GM18498 (cell line): ENCODE results near the gene TRHDE.
A peak's percentile ranks its signal among the peaks of the same experiment; 100 is the strongest.

ENCODE experiments used
- ATAC-seq: cut with Tn5 transposase; IDR thresholded peaks from one replicate; pipeline ENCODE4 v1.9.1; 2021; ENCODE audit warnings: mild to moderate bottlenecking, moderate library complexity; ENCODE audit not compliant: unreplicated experiment

TRHDE gene

GRCh38 chr12:72313806-72314205 lies 41.6 kb downstream of the TRHDE start:
- ATAC-seq, result no peak

- no peak for ATAC-seq
Measured at GRCh38 chr12:72315858-72316257, 43.7 kb downstream of the TRHDE start.

- no peak for ATAC-seq
Measured at GRCh38 chr12:72318341-72318740, 46.2 kb downstream of the TRHDE start.

GRCh38 chr12:72323881-72324280 lies 51.7 kb downstream of the TRHDE start:
- ATAC-seq, result no peak

GRCh38 chr12:72330301-72330700 lies 58.1 kb downstream of the TRHDE start:
- ATAC-seq, result no peak

- no peak for ATAC-seq
Measured at GRCh38 chr12:72330784-72331183, 58.6 kb downstream of the TRHDE start.

GRCh38 chr12:72337382-72337781 lies 65.2 kb downstream of the TRHDE start:
- no peak for ATAC-seq

- no peak for ATAC-seq
Measured at GRCh38 chr12:72337946-72338345, 65.8 kb downstream of the TRHDE start.

GRCh38 chr12:72338437-72338836 lies 66.3 kb downstream of the TRHDE start:
- ATAC-seq, result no peak

- peak; percentile 94 for ATAC-seq
Measured at GRCh38 chr12:72346363-72346944, 74.3 kb downstream of the TRHDE start.

- ATAC-seq, result no peak
Measured at GRCh38 chr12:72349491-72349890, 77.3 kb downstream of the TRHDE start.

GRCh38 chr12:72359416-72359815 lies 87.2 kb downstream of the TRHDE start:
- ATAC-seq, result no peak

GRCh38 chr12:72365151-72365550 lies 93.0 kb downstream of the TRHDE start:
- ATAC-seq, result no peak

- no peak for ATAC-seq
Measured at GRCh38 chr12:72366255-72366654, 94.1 kb downstream of the TRHDE start.

GRCh38 chr12:72368298-72368697 lies 96.1 kb downstream of the TRHDE start:
- no peak for ATAC-seq

- ATAC-seq, result no peak
Measured at GRCh38 chr12:72368719-72369422, 96.7 kb downstream of the TRHDE start.

GRCh38 chr12:72369423-72369959 lies 97.3 kb downstream of the TRHDE start:
- ATAC-seq, result no peak

- ATAC-seq, result no peak
Measured at GRCh38 chr12:72380441-72380840, 108.3 kb downstream of the TRHDE start.

GRCh38 chr12:72388322-72388721 lies 116.2 kb downstream of the TRHDE start:
- ATAC-seq, result no peak

GRCh38 chr12:72390146-72390545 lies 118.0 kb downstream of the TRHDE start:
- ATAC-seq, result no peak

GRCh38 chr12:72406111-72406510 lies 133.9 kb downstream of the TRHDE start:
- no peak for ATAC-seq

GRCh38 chr12:72432037-72432604 lies 160.0 kb downstream of the TRHDE start:
- no peak for ATAC-seq
